ENCODE measurements around the gene PRM3. TPM values are rescaled to one million over a fixed set of nuclear protein-coding genes. Genes with fewer than 3 reads are reported as not detected.

PRM3 gene
- total RNA-seq, 4 donors from 2014 or later: not detected

DNA sequence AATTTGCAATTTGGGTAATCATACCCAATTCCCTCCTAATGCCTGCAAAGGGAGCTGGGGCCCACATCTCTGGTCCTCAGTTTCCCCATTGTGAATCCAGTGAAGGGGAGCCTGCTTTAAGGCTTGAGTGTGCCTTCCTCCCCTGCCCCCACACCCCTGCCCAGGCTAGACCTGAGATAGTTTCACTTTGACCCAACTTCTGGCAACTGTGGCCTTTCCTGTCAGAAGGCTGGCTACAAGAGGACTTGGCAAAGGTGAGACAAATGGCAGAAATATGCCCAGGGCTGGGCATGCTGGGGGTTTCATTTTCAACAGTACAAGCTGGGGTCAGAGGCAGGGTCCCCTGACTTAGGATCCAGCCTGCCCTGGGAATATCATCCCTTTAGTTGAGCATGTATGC lies 27.4 kb downstream of the PRM3 start:
- no peak for DNase-seq (ENCODE audit: low spot score)
- no peak for ATAC-seq (ENCODE audit: low FRiP score)
- TF ChIP-seq, protein P1, sequence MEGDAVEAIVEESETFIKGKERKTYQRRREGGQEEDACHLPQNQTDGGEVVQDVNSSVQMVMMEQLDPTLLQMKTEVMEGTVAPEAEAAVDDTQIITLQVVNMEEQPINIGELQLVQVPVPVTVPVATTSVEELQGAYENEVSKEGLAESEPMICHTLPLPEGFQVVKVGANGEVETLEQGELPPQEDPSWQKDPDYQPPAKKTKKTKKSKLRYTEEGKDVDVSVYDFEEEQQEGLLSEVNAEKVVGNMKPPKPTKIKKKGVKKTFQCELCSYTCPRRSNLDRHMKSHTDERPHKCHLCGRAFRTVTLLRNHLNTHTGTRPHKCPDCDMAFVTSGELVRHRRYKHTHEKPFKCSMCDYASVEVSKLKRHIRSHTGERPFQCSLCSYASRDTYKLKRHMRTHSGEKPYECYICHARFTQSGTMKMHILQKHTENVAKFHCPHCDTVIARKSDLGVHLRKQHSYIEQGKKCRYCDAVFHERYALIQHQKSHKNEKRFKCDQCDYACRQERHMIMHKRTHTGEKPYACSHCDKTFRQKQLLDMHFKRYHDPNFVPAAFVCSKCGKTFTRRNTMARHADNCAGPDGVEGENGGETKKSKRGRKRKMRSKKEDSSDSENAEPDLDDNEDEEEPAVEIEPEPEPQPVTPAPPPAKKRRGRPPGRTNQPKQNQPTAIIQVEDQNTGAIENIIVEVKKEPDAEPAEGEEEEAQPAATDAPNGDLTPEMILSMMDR (IDR thresholded peaks at IDR 0.05): no peak

DNA sequence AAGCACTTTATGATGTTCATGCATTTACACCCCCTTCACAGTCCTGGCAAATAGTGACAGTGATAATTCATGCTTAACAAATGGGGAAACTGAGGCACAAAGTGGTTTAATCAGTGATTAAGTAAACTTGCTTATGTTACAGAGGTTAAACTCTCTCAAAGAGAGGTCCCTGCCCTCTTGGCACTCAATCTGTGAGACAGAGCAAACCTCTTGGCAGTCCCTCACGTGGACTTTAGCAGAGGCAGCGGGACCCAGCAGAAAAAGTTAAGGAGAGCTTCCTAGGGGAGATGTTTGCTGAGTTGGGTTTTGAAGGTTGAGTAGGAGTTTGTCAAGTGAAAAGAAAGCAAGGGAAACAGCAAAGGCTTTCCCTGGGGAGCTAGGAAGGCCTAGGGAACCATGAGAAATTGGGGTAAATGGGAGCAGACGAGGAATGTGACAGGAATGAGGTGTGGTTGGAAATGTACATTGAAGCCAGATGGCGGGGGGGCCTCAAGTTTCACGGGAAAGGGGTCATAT lies 28.1 kb downstream of the PRM3 start:
- TF ChIP-seq, protein P1 (IDR thresholded peaks at IDR 0.05): no peak
- ATAC-seq (ENCODE audit: low FRiP score): no peak
- no peak for DNase-seq (ENCODE audit: low spot score)

- TF ChIP-seq, protein P1 (IDR thresholded peaks at IDR 0.05): no peak
- DNase-seq (ENCODE audit: low spot score) (no peak), ATAC-seq (ENCODE audit: low FRiP score) (no peak)
These were observed 30.8 kb downstream of the PRM3 start for GRCh38 chr16:11242658-11243057.

DNA sequence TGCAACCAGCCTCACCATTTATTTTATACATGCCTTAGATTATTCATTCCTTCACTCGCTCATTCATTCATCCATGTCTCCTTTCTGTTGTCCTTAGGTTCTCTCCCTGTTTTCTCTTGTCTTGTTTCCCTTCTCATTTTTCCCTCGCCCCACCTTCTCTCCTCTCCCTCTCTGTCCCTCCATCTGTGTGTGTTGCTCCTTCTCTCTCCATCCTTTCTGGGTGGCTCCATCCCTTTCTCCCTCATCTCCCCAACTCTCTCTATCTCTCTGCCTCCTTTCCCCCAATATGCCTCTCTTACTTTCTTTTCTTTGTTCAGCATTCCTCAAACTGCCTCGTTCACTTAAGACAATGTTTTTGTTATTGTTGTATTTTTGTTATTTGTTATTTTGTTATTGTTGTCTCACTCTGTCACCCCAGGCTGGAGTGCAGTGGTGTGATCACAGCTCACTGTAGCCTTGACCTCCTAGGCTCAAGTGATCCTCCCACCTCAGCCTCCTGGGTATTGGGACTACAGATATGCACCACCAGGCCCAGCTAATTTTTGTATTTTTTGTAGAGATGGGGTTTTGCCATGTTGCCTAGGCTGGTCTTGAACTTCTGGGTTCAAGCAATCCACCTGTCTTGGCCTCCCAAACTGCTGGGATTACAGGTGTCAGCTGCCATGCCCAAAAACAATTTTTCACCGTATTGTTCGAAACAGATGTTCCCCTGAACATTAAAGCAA lies 31.8 kb downstream of the PRM3 start:
- DNase-seq (ENCODE audit: low spot score) (no peak), ATAC-seq (ENCODE audit: low FRiP score) (no peak)
- TF ChIP-seq, protein P1 (IDR thresholded peaks at IDR 0.05): no peak

GRCh38 chr16:11240636-11241473 lies 32.6 kb downstream of the PRM3 start:
- ATAC-seq (ENCODE audit: low FRiP score) (no peak), DNase-seq (ENCODE audit: low spot score) (no peak)
- TF ChIP-seq, protein P1 (IDR thresholded peaks at IDR 0.05): no peak

- ATAC-seq (ENCODE audit: low FRiP score) (no peak), DNase-seq (ENCODE audit: low spot score) (no peak)
- TF ChIP-seq, protein P1 (IDR thresholded peaks at IDR 0.05): no peak
These were observed 33.5 kb downstream of the PRM3 start for GRCh38 chr16:11239644-11240632.

Data from omental fat pad (tissue), 4 donors.